Tibial nerve (tissue), 4 donors: ENCODE measurements around the gene METRN. TPM values are rescaled to one million over a fixed set of nuclear protein-coding genes. Genes with fewer than 3 reads are reported as not detected.

ENCODE experiments used
- DNase-seq, 2 donors: peaks; one replicate each; pipeline ENCODE4 v3.0.0-alpha.2; 2019; ENCODE audit warnings: low spot score in 2 of 2
- H3K27ac ChIP-seq, 4 donors: fragments of 200-600 bp; sonication (generic) in 3 of 4; one replicate each; pipeline ENCODE4 v1.5.1; 2017 to 2019; ENCODE audit warnings: mild to moderate bottlenecking in 1 of 4
- H3K27me3 ChIP-seq, 2 donors: fragments of 200-600 bp; sonication (generic) in 1 of 2; one replicate each; pipeline versions ENCODE4 v1.5.1 to v1.6.0; 2017 to 2019
- H3K36me3 ChIP-seq, 3 donors: fragments of 200-600 bp; sonication (generic); one replicate each; pipeline ENCODE4 v1.5.1; 2018 to 2019
- H3K4me1 ChIP-seq, 4 donors: fragments of 200-600 bp; sonication (generic) in 3 of 4; one replicate each; pipeline ENCODE4 v1.5.1; 2017 to 2019
- H3K4me3 ChIP-seq, 4 donors: fragments of 200-600 bp; sonication (generic) in 3 of 4; one replicate each; pipeline ENCODE4 v1.5.1; 2017 to 2019; ENCODE audit warnings: mild to moderate bottlenecking in 1 of 4, moderate library complexity in 1 of 4
- H3K9me3 ChIP-seq, 4 donors: fragments of 200-600 bp; sonication (generic) in 3 of 4; one replicate each; pipeline ENCODE4 v1.5.1; 2017 to 2019
- EP300 ChIP-seq, 2 donors: sonication (generic); formaldehyde crosslinking; IDR thresholded peaks; one replicate each; pipeline ENCODE4 v1.6.1; 2017; ENCODE audit warnings: antibody characterized with exemption in 2 of 2, mild to moderate bottlenecking in 1 of 2
- POLR2A ChIP-seq, 2 donors: fragments of 450-650 bp; IDR thresholded peaks; one replicate each; pipeline ENCODE4 v1.6.1; 2017; ENCODE audit warnings: antibody characterized with exemption in 2 of 2, mild to moderate bottlenecking in 2 of 2, moderate library complexity in 2 of 2
- WGBS, 2 donors: methylation state at CpG; one replicate each; pipeline ENCODE4 v1.1.5; 2018; 5-methylcytosine and 5-hydroxymethylcytosine counted together
- total RNA-seq, 4 donors: library from RNA; depleted of rRNA; stranded (reverse); fragments of >200 nt; gene quantifications; one replicate each; pipeline ENCODE4 v1.1.0, GENCODE V29; 2016
- TF ChIP-seq, protein P1 (sequence below), 5 experiments: fragments of 200-600 bp in 3 of 5; fragments of 450-650 bp in 2 of 5; sonication (generic) in 3 of 5; IDR thresholded peaks; one replicate each; pipeline ENCODE4 v1.5.1; 2016 to 2019; ENCODE audit warnings: antibody characterized with exemption in 5 of 5, mild to moderate bottlenecking in 3 of 5, moderate library complexity in 2 of 5

Gene METRN
- total RNA-seq, 4 donors from 2014 or later: 78.8 to 131 (median 108) TPM

DNA sequence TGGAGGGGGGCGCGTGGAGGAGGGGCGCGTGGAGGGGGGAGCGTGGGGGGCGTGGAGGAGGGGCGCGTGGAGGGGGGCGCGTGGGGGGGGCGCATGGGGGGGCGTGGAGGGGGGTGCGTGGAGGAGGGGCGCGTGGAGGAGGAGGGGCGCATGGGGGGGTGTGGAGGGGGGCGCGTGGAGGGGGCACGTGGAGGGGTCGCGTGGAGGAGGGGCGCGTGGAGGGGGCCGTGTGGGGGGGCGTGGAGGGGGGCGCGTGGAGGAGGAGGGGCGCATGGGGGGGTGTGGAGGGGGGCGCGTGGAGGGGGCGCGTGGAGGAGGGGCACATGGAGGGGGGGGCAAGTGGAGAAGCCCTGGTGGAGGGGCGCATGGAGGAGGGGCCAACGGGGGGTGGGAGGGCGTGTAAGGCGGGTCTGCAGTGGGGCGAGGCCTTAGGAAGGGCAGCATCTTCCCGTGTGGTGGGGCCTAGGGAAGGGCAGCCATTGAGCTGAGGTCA lies 52.9 kb downstream of the METRN start:
- Histone ChIP-seq H3K4me1 (no peaks in the 10 kb centered on the region), H3K9me3 (no peaks in the 10 kb centered on the region), H3K4me3 (no peak overlapping the region), H3K36me3 (no peaks in the 10 kb centered on the region), H3K27me3 (peaks cover 0 to 26% of the 10 kb centered on the region in 2 donors), H3K27ac (no peak overlapping the region)
- DNase-seq: no peak
- TF ChIP-seq, protein P1, sequence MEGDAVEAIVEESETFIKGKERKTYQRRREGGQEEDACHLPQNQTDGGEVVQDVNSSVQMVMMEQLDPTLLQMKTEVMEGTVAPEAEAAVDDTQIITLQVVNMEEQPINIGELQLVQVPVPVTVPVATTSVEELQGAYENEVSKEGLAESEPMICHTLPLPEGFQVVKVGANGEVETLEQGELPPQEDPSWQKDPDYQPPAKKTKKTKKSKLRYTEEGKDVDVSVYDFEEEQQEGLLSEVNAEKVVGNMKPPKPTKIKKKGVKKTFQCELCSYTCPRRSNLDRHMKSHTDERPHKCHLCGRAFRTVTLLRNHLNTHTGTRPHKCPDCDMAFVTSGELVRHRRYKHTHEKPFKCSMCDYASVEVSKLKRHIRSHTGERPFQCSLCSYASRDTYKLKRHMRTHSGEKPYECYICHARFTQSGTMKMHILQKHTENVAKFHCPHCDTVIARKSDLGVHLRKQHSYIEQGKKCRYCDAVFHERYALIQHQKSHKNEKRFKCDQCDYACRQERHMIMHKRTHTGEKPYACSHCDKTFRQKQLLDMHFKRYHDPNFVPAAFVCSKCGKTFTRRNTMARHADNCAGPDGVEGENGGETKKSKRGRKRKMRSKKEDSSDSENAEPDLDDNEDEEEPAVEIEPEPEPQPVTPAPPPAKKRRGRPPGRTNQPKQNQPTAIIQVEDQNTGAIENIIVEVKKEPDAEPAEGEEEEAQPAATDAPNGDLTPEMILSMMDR (IDR thresholded peaks at IDR 0.05): no peak
- TF ChIP-seq EP300 (IDR thresholded peaks at IDR 0.05): no peak
- TF ChIP-seq POLR2A (IDR thresholded peaks at IDR 0.05): no peak
- WGBS, 2 donors: 62 to 70% methylated on average over 11 to 14 of the region's 38 CpGs

- Histone ChIP-seq H3K27me3 (peaks cover 0 to 22% of the 10 kb centered on the region in 2 donors), H3K36me3 (no peaks in the 10 kb centered on the region), H3K4me1 (no peaks in the 10 kb centered on the region), H3K4me3 (no peak overlapping the region), H3K27ac (no peak overlapping the region), H3K9me3 (no peaks in the 10 kb centered on the region)
- TF ChIP-seq POLR2A (IDR thresholded peaks at IDR 0.05): no peak
- TF ChIP-seq EP300 (IDR thresholded peaks at IDR 0.05): no peak
- TF ChIP-seq, protein P1 (IDR thresholded peaks at IDR 0.05): no peak
- 86% methylated on average over 8 of the region's 21 CpGs for WGBS, 2 donors
- no peak for DNase-seq
These were observed 53.5 kb downstream of the METRN start for GRCh38 chr16:768428-768827.

Other genes starting within 250 kb of the METRN start
- gene CAPN15, start 187.4 kb upstream of the METRN start, total RNA-seq: 10 to 100 TPM; 19.0 to 91.5 (median 52.5) TPM
- gene PRR35, start 154.7 kb upstream of the METRN start, total RNA-seq: not detected
- 1 to 10 TPM in 3 of 4 donors, under 1 TPM in 1; 0.98 to 5.2 (median 1.9) TPM for gene NHLRC4, start 148.1 kb upstream of the METRN start, total RNA-seq
- gene PIGQ, start 145.2 kb upstream of the METRN start, total RNA-seq: 10 to 100 TPM; 49.2 to 89.6 (median 71.8) TPM
- gene RAB40C, start 125.1 kb upstream of the METRN start, total RNA-seq: 10 to 100 TPM; 21.1 to 30.6 (median 27.5) TPM
- gene WFIKKN1, start 84.1 kb upstream of the METRN start, total RNA-seq: 1 to 10 TPM in 3 of 4 donors, under 1 TPM in 1; 0.66 to 3.9 (median 1.8) TPM
- gene METTL26, start 78.8 kb upstream of the METRN start, total RNA-seq: 100 to 1,000 TPM; 147 to 204 (median 176) TPM
- gene MCRIP2, start 73.3 kb upstream of the METRN start, total RNA-seq: 10 to 100 TPM; 20.8 to 37.7 (median 32.4) TPM
- gene WDR90, start 65.8 kb upstream of the METRN start, total RNA-seq: 10 to 100 TPM; 26.9 to 83.7 (median 54.1) TPM
- gene RHOT2, start 47.0 kb upstream of the METRN start, total RNA-seq: 100 to 1,000 TPM in 3 of 4 donors, 10 to 100 TPM in 1; 68.6 to 188 (median 106) TPM
- 1 to 10 TPM in 3 of 4 donors, under 1 TPM in 1; 0.90 to 3.5 (median 1.9) TPM for gene RHBDL1, start 39.4 kb upstream of the METRN start, total RNA-seq
- gene STUB1, start 34.7 kb upstream of the METRN start, total RNA-seq: 100 to 1,000 TPM; 152 to 213 (median 186) TPM
- gene JMJD8, start 30.8 kb upstream of the METRN start, total RNA-seq: 100 to 1,000 TPM in 2 of 4 donors, 10 to 100 TPM in 2; 83.1 to 119 (median 101) TPM
- 10 to 100 TPM; 13.1 to 18.2 (median 15.8) TPM for gene WDR24, start 24.7 kb upstream of the METRN start, total RNA-seq
- gene FBXL16, start 9.3 kb upstream of the METRN start, total RNA-seq: 1 to 10 TPM; 1.5 to 5.7 (median 3.5) TPM
- gene ANTKMT, start 6.0 kb downstream of the METRN start, total RNA-seq: 10 to 100 TPM; 43.7 to 98.7 (median 78.6) TPM
- gene CCDC78, start 11.3 kb downstream of the METRN start, total RNA-seq: 1 to 10 TPM in 2 of 4 donors, under 1 TPM in 2; 0.63 to 7.5 (median 3.0) TPM
- 10 to 100 TPM in 1 of 4 donors, 1 to 10 TPM in 3; 3.5 to 18.0 (median 6.3) TPM for gene HAGHL, start 12.0 kb downstream of the METRN start, total RNA-seq
- 10 to 100 TPM; 39.8 to 53.2 (median 45.6) TPM for gene CIAO3, start 25.9 kb downstream of the METRN start, total RNA-seq
- 1 to 10 TPM in 1 of 4 donors, not detected in 3; 1.5 TPM for gene MSLN, start 45.6 kb downstream of the METRN start, total RNA-seq
- gene RPUSD1, start 73.3 kb downstream of the METRN start, total RNA-seq: 10 to 100 TPM in 3 of 4 donors, 1 to 10 TPM in 1; 8.5 to 18.3 (median 12.5) TPM
- 10 to 100 TPM in 3 of 4 donors, 1 to 10 TPM in 1; 6.1 to 57.5 (median 17.7) TPM for gene CHTF18, start 73.5 kb downstream of the METRN start, total RNA-seq
- not detected for gene GNG13, start 85.6 kb downstream of the METRN start, total RNA-seq